IPS-18c (cell line): ENCODE results near the gene MAPT.

Experiments used
- H3K4me3 ChIP-seq: 2 replicates; pipeline ENCODE4 v1.7.0; 2013; ENCODE audit warnings: low read depth, mild to moderate bottlenecking, low read length, moderate library complexity; ENCODE audit not compliant: insufficient read depth
- H3K9me3 ChIP-seq: one replicate; pipeline ENCODE4 v1.6.1; 2013; ENCODE audit warnings: mild to moderate bottlenecking, low read length, moderate library complexity; ENCODE audit not compliant: control insufficient read depth, insufficient read depth

Gene MAPT

DNA sequence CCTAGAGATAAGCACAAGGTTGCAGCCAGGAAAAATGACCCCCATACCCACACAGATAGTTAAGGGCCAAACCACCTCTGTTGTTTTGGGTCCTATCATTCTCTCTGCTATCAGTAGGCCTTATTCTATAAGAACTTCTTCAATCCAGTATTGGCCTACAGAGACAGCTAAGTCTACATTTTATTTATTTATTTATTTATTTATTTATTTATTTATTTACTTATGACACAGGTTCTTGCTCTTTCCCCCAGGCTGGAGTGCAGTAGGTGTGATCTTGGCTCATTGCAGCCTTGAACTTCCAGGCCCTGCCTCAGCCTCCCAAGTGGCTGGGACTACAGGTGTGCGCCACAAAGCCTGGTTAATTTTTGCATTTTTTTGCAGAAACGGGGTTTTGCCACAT lies 7.5 kb upstream of the MAPT start:
- Histone ChIP-seq H3K4me3 (no peak overlapping the region), H3K9me3 (no peaks in the 10 kb centered on the region)

DNA sequence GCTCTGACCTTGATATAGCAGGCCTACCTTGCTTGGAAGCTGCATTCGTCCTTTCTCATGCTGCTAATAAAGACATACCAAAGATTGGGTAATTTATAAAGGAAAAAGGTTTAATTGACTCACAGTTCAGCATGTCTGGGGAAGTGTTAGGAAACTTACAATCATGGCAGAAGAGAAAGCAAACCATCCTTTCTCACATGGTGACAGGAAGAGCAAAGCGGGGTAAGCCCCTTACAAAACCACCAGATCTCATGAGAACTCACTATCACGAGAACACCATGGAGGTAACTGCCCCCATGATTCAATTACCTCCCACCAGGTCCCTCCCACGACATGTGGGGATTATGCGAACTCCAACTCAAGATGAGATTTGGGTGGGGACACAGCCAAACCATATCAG lies 6.0 kb upstream of the MAPT start:
- H3K9me3 ChIP-seq, result no peaks in the 10 kb centered on the region
- no peak overlapping the region for H3K4me3 ChIP-seq

GRCh38 chr17:45889579-45889978 lies 4.8 kb upstream of the MAPT start:
- no peaks in the 10 kb centered on the region for H3K9me3 ChIP-seq

GRCh38 chr17:45893725-45894021 lies 681 bp upstream of the MAPT start:
- peak overlapping the region; percentile 46; the same call in 1 of the 2 replicates for H3K4me3 ChIP-seq
- no peaks in the 10 kb centered on the region for H3K9me3 ChIP-seq

More at GRCh38 chr17:45889579-45889978, 4.8 kb upstream of the MAPT start:
- H3K4me3 ChIP-seq, result no peak overlapping the region

DNA sequence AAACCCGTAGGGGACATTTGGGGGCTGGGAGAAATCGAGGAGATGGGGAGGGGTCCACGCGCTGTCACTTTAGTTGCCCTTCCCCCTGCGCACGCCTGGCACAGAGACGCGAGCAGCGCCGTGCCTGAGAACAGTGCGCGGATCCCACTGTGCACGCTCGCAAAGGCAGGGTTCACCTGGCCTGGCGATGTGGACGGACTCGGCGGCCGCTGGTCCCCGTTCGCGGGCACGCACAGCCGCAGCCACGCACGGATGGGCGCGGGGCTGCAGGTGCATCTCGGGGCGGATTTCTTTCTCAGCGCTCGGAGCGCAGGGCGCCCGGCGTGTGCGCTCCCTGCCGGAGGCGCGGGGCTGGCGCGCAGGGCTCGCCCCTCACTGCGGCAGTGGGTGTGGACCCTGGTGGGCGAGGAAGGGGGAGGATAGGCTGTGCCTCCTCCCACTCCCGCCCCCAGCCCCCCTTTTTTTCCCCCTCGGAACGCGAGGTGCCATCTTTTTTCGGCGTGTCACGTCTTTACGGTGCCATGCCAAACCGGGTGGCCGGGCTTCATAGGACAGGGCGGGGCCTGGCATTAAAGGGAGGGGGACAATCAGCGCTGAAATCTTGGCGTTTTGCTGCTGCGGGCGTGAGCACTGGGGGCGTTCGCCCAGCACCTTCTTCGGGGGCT lies 1.1 kb downstream of the MAPT start:
- peak overlapping the region; percentile 59 for H3K4me3 ChIP-seq
- no peaks in the 10 kb centered on the region for H3K9me3 ChIP-seq

DNA sequence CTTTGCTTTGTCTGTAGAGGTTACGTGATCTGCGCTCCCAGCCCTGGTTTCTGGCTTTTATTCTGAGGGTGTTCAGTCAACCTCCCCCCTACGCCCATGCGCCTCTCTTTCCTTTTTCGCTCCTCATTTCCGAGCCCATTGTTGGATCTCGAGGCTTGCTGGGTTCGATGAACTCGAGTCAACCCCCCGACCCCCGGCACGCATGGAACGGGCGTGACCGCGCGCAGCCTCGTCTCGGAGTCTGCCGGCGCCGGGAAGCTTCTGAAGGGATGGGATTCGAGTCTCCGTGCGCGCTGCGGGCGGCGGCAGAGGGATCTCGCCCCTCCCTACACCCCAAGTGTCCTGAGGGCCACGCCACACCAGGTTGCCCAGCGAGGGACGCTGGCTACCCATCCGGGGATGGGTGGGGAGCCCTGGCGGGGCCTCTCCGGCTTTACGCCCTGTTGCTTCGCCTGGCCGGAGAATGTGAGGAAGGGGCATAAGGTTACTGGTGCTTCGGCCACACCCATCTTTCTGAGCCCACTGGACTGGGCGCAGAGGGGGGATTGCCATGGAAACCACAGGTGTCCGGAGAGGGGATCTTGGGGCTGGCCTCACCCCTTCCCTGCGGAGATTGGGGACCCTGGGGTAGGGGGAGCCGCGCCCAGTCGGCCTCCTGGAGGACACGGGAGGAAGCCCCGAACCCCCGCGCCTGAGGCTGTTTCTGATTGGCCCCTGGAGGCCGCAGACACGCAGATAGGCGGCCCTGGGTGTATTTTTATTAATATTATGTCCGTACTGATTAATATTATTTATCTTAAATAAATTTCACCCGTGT lies 1.8 kb downstream of the MAPT start:
- H3K9me3 ChIP-seq, result no peaks in the 10 kb centered on the region
- H3K4me3 ChIP-seq, result peak overlapping the region; percentile 59

DNA sequence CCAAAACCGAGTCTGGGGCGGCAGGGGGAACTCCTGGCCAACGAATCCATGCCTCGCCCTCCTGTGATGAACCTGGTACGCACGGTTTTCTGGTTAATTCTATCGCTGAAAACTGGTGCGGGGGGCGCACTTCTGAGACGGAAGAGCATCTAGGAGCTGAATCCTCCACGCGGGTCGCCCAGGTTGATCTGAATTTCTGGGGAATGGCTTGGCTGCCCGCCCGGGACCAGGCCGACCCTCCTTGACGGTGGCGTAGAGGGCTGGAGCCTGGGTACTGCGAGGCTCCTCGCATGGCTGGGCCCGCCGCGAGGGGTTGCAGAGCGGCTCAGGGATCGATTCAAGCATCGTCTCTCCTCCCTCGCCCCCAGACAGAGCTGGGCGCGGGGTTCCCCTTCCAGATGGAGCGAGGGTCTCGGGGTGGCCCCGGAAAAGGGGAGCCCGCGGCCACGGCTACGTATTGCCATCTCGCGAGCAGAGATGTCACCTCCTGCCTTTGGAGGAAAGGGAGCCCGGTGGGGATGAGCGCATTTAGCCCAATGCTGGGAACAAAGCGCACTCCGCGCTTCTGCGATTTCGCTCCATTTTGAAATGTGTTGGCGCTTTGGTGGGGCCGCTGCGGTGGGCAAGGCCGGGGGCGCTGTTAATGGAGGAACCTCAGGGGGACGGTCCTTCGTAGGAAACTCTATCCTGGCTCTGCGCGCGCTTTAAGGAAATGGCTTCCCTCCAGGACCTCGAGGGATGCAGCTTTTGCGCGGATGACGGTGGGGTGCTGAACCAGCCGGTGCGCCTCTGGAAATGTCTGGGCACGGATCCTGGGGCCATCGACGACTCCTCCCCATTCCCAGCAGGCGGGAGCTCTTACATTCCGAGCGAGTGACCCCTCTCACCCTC lies 2.7 kb downstream of the MAPT start:
- Histone ChIP-seq H3K4me3 (peak overlapping the region; percentile 55), H3K9me3 (no peaks in the 10 kb centered on the region)

GRCh38 chr17:45900136-45900535 lies 5.8 kb downstream of the MAPT start:
- H3K4me3 ChIP-seq, result no peak overlapping the region

GRCh38 chr17:45900723-45901415 lies 6.5 kb downstream of the MAPT start:
- Histone ChIP-seq H3K4me3 (no peak overlapping the region), H3K9me3 (no peaks in the 10 kb centered on the region)

More at GRCh38 chr17:45900136-45900535, 5.8 kb downstream of the MAPT start:
- H3K9me3 ChIP-seq, result no peaks in the 10 kb centered on the region

DNA sequence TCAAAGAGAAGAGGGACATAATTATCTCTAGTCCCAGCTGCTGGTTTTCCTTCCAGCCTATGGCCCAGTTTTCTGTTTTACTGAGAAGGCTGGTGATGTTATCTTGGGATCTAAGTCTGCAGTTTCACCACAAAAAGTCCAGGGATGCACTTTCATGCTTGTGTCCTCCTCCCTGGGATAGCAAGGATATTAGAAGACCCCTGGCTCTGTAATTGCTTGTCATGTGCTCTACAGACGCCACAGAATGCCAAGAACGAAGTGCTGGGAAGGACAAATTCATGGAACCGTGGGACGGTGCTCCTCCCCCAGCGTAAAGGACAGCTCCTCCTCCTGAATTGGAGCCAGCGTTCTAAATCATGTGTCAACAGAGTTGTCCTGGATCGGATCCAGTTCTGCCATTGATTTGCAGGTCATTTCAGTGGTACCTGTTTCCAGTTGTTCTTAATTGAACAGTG lies 8.6 kb downstream of the MAPT start:
- Histone ChIP-seq H3K4me3 (no peak overlapping the region), H3K9me3 (no peaks in the 10 kb centered on the region)

- Histone ChIP-seq H3K9me3 (no peaks in the 10 kb centered on the region), H3K4me3 (no peak overlapping the region)
These were observed 10.5 kb downstream of the MAPT start for GRCh38 chr17:45904866-45905265.

- Histone ChIP-seq H3K4me3 (no peak overlapping the region), H3K9me3 (no peaks in the 10 kb centered on the region)
These were observed 11.5 kb downstream of the MAPT start for GRCh38 chr17:45905814-45906213.

DNA sequence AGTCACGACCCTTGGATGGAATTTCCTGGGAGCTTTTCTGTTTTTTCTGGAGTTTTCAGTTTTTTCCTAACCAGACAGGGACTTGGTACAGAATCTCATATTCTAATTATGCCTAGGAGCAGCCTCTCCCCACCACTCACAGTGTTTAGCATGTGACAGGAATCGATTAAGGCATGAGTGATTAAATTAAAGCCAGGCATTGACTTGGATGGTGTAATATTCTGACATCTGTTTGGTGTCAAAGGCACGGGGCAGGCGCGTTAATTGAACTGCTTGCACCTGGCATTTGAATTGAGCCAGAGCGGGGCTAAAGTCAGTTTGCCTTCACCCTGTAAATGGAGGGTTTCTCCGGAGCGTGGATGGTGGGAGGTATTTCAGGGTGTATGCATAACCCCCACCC lies 11.9 kb downstream of the MAPT start:
- Histone ChIP-seq H3K9me3 (no peaks in the 10 kb centered on the region), H3K4me3 (no peak overlapping the region)

DNA sequence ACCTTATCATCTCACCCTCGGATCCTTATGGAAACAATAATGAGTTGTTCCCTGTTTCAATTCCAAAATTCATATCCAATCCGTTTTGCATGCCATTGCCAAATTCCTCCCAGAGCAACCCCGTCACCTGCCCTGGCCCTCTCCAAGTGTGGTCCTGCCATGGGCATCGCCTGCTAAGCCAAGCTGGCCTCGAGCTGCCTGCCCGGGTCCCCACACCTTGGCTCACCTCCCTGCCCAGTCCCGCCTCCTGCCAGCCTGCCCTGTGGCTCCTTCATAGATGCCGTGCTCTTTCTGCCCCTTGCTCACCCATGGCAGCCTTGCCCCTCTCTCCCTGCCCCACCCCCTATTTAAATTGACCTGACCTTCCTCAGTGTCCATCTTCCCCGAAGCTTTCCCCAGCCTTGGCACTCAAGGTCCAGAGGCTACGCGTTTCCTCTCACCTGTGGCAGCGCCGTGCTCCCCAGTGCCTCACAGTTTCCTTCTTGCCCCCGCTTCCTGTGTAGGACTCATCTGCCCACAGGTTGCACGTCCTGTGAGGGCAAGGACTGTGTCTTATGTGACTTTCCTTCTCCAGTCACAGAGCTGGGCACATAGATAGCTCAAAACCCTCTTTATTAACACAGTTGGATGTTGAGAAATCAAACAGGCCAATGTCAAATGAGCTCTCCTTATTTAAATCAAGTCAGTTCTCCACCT lies 12.7 kb downstream of the MAPT start:
- Histone ChIP-seq H3K4me3 (no peak overlapping the region), H3K9me3 (no peaks in the 10 kb centered on the region)

GRCh38 chr17:45907750-45908395 lies 13.5 kb downstream of the MAPT start:
- no peak overlapping the region for H3K4me3 ChIP-seq

GRCh38 chr17:45908460-45908859 lies 14.1 kb downstream of the MAPT start:
- H3K9me3 ChIP-seq, result no peaks in the 10 kb centered on the region
- H3K4me3 ChIP-seq, result no peak overlapping the region

More at GRCh38 chr17:45907750-45908395, 13.5 kb downstream of the MAPT start:
- no peaks in the 10 kb centered on the region for H3K9me3 ChIP-seq
